GM12875 (cell line): Measurements from ENCODE around the gene AGXT.

ENCODE experiments used
- H3K4me3 ChIP-seq: one replicate; pipeline ENCODE4 v1.5.1; 2011; ENCODE audit warnings: low read depth, low read length, control low read depth
- CTCF ChIP-seq: IDR thresholded peaks from 2 replicates; pipeline ENCODE4 v1.5.1; 2011; ENCODE audit warnings: low read depth, mild to moderate bottlenecking, control low read depth, inconsistent platforms, low read length, moderate library complexity, borderline replicate concordance; ENCODE audit not compliant: insufficient read depth

AGXT gene

GRCh38 chr2:240823449-240824336 lies 44.9 kb upstream of the AGXT start:
- TF ChIP-seq CTCF, result no peak
- no peak overlapping the region for H3K4me3 ChIP-seq

GRCh38 chr2:240825476-240825875 lies 43.1 kb upstream of the AGXT start:
- H3K4me3 ChIP-seq, result no peak overlapping the region
- TF ChIP-seq CTCF, result no peak

GRCh38 chr2:240831594-240832204 lies 36.9 kb upstream of the AGXT start:
- no peak for TF ChIP-seq CTCF
- no peak overlapping the region for H3K4me3 ChIP-seq

GRCh38 chr2:240832205-240832727 lies 36.4 kb upstream of the AGXT start:
- TF ChIP-seq CTCF, result no peak
- no peak overlapping the region for H3K4me3 ChIP-seq

- H3K4me3 ChIP-seq, result no peak overlapping the region
- TF ChIP-seq CTCF, result no peak
Measured at GRCh38 chr2:240832921-240833494, 35.6 kb upstream of the AGXT start.

- H3K4me3 ChIP-seq, result no peak overlapping the region
- no peak for TF ChIP-seq CTCF
Measured at GRCh38 chr2:240833724-240834285, 34.8 kb upstream of the AGXT start.
